ENCODE data around the gene CCDC40.

Gene CCDC40

GRCh38 chr17:80122926-80123505 lies 86.6 kb downstream of the CCDC40 start:
- TF ChIP-seq USF1 (IDR thresholded peaks at IDR 0.05), result no peak
- no peak for TF ChIP-seq EP300 (IDR thresholded peaks at IDR 0.05; ENCODE audit: borderline replicate concordance)
- TF ChIP-seq FOXM1 (IDR thresholded peaks at IDR 0.05; ENCODE audit: borderline replicate concordance, low read depth), result no peak
- no peak for TF ChIP-seq YY1 (IDR thresholded peaks at IDR 0.05; ENCODE audit: low read depth)
- TF ChIP-seq CEBPB (IDR thresholded peaks at IDR 0.05), result no peak
- no peak for TF ChIP-seq EGR1 (IDR thresholded peaks at IDR 0.05)
- no peak for TF ChIP-seq CREB1 (IDR thresholded peaks at IDR 0.05; ENCODE audit: low read depth)
- TF ChIP-seq RAD21 (IDR thresholded peaks at IDR 0.05; ENCODE audit: low read depth), result no peak
- TF ChIP-seq TAF1 (IDR thresholded peaks at IDR 0.05; ENCODE audit: low read depth), result no peak
- TF ChIP-seq, protein P1, sequence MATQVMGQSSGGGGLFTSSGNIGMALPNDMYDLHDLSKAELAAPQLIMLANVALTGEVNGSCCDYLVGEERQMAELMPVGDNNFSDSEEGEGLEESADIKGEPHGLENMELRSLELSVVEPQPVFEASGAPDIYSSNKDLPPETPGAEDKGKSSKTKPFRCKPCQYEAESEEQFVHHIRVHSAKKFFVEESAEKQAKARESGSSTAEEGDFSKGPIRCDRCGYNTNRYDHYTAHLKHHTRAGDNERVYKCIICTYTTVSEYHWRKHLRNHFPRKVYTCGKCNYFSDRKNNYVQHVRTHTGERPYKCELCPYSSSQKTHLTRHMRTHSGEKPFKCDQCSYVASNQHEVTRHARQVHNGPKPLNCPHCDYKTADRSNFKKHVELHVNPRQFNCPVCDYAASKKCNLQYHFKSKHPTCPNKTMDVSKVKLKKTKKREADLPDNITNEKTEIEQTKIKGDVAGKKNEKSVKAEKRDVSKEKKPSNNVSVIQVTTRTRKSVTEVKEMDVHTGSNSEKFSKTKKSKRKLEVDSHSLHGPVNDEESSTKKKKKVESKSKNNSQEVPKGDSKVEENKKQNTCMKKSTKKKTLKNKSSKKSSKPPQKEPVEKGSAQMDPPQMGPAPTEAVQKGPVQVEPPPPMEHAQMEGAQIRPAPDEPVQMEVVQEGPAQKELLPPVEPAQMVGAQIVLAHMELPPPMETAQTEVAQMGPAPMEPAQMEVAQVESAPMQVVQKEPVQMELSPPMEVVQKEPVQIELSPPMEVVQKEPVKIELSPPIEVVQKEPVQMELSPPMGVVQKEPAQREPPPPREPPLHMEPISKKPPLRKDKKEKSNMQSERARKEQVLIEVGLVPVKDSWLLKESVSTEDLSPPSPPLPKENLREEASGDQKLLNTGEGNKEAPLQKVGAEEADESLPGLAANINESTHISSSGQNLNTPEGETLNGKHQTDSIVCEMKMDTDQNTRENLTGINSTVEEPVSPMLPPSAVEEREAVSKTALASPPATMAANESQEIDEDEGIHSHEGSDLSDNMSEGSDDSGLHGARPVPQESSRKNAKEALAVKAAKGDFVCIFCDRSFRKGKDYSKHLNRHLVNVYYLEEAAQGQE (IDR thresholded peaks at IDR 0.05; ENCODE audit: low read depth), result no peak
- no peak for TF ChIP-seq TCF12 (IDR thresholded peaks at IDR 0.05; ENCODE audit: low read depth)
- TF ChIP-seq, protein P2, sequence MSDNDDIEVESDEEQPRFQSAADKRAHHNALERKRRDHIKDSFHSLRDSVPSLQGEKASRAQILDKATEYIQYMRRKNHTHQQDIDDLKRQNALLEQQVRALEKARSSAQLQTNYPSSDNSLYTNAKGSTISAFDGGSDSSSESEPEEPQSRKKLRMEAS (IDR thresholded peaks at IDR 0.05), result no peak
- no peak for TF ChIP-seq NFIC (IDR thresholded peaks at IDR 0.05)
- TF ChIP-seq TEAD4 (IDR thresholded peaks at IDR 0.05), result no peak
- no peak for TF ChIP-seq ZBTB7A (IDR thresholded peaks at IDR 0.05; ENCODE audit: low read depth)

DNA sequence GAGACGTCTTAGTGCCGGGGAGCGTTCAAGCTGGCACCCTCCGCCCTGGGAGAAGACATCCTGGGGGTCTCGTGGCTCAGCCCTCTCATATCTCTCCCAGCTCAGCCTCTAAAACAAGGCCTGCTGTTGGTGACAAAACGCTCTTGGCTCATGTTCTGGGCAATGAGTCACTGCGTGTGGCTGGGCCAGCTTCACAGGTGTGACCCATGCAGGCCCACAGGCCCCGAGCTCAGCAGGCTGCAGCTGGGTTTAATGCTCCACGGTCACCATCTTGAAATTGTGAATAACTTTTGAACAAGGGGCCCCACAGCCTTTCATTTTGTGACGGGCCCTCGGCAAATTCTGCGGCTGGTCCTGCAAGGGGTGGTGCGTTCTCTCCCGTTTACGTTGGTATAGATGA lies 87.3 kb downstream of the CCDC40 start:
- TF ChIP-seq, protein P2 (IDR thresholded peaks at IDR 0.05), result peak; percentile 19; the same call in 1 of the 2 replicates
- TF ChIP-seq CEBPB (IDR thresholded peaks at IDR 0.05) (no peak), USF1 (IDR thresholded peaks at IDR 0.05) (no peak)

- TF ChIP-seq ZBTB7A (IDR thresholded peaks at IDR 0.05; ENCODE audit: low read depth) (no peak), RAD21 (IDR thresholded peaks at IDR 0.05; ENCODE audit: low read depth) (peak; percentile 23; the same call in 1 of the 2 replicates), TEAD4 (IDR thresholded peaks at IDR 0.05) (peak; percentile 41; the same call in 1 of the 2 replicates), FOXM1 (IDR thresholded peaks at IDR 0.05; ENCODE audit: borderline replicate concordance, low read depth) (no peak), USF1 (IDR thresholded peaks at IDR 0.05) (peak; percentile 64; the same call in 1 of the 2 replicates)
- TF ChIP-seq, protein P2 (IDR thresholded peaks at IDR 0.05), result no peak
Observed at GRCh38 chr17:80124351-80124981, 88.0 kb downstream of the CCDC40 start.

DNA sequence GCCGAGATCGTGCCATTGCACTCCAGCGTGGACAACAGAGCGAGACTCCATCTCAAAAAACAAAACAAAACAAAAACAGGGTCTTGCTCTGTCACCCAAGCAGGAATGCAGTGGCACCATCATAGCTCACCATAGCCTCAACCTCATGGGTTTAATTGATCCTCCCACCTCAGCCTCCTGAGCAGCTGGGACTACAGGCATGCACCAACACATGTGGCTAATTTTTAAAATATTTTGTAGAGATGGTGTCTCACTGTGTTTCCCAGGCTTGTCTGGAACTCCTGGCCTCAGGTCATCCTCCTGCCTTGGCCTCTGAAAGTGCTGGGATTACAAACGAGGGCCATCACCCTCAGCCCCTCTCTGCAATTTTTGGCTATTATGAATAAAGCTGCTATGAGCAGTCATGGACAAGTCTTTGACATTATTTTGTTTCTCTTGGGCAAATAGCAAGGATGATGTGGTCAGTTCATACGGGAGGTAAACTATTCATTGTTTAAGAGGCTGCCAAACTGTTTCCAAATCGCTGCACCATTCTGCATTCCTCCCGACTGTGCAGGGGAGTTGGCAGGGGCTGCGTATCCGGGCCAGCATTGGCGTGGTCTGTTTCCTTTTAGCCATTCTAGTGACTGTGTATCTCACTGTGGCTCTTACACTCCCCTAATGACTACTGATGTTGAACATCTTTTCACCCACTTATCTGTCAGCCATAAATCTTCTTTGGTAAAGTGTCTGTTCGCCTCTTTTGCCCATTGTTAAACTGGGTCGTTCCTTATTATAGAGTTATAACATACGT lies 89.4 kb downstream of the CCDC40 start:
- peak; percentile 34; the same call in 1 of the 2 replicates for TF ChIP-seq TEAD4 (IDR thresholded peaks at IDR 0.05)
- TF ChIP-seq, protein P2 (IDR thresholded peaks at IDR 0.05), result no peak

DNA sequence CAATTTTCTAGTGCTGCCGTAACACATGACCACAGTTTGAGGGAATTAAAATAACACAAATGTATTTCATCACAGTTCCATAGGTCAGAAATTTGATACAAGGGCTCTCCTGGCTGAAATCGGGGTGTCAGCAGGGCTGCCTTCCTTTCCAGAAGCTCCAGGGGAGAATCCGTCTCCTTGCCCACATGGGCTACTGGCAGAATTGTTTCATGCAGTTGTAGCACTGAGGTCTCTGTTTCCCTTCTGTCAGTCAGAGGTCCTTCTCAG lies 89.9 kb downstream of the CCDC40 start:
- TF ChIP-seq TCF12 (IDR thresholded peaks at IDR 0.05; ENCODE audit: low read depth) (no peak), USF1 (IDR thresholded peaks at IDR 0.05) (no peak), RAD21 (IDR thresholded peaks at IDR 0.05; ENCODE audit: low read depth) (no peak), FOXM1 (IDR thresholded peaks at IDR 0.05; ENCODE audit: borderline replicate concordance, low read depth) (no peak), CEBPB (IDR thresholded peaks at IDR 0.05) (no peak), ZBTB7A (IDR thresholded peaks at IDR 0.05; ENCODE audit: low read depth) (no peak), YY1 (IDR thresholded peaks at IDR 0.05; ENCODE audit: low read depth) (no peak), NFIC (IDR thresholded peaks at IDR 0.05) (no peak), CREB1 (IDR thresholded peaks at IDR 0.05; ENCODE audit: low read depth) (no peak), EP300 (IDR thresholded peaks at IDR 0.05; ENCODE audit: borderline replicate concordance) (no peak), TAF1 (IDR thresholded peaks at IDR 0.05; ENCODE audit: low read depth) (no peak), EGR1 (IDR thresholded peaks at IDR 0.05) (no peak), TEAD4 (IDR thresholded peaks at IDR 0.05) (no peak)
- TF ChIP-seq, protein P1 (IDR thresholded peaks at IDR 0.05; ENCODE audit: low read depth), result no peak
- TF ChIP-seq, protein P2 (IDR thresholded peaks at IDR 0.05), result no peak

Measured in Ishikawa (cell line).